GM19025 (cell line): ENCODE results near the gene CIDEB.
"Not testable (repeated sequence)": the region's sequence is repeated elsewhere in the genome, so short reads cannot be mapped to it uniquely, and the experiment has no call there.

ENCODE experiments used
- ATAC-seq: cut with Tn5 transposase; IDR thresholded peaks from one replicate; pipeline ENCODE4 v1.9.1; 2021; ENCODE audit warnings: mild to moderate bottlenecking, low read depth, moderate library complexity; ENCODE audit not compliant: unreplicated experiment

The CIDEB gene

GRCh38 chr14:24332268-24332993 lies 24.7 kb upstream of the CIDEB start:
- peak; percentile 72 for ATAC-seq

- no peak for ATAC-seq
These were observed 24.0 kb upstream of the CIDEB start for GRCh38 chr14:24331731-24332267.

GRCh38 chr14:24330973-24331674 lies 23.3 kb upstream of the CIDEB start:
- no peak for ATAC-seq

GRCh38 chr14:24329736-24330135 lies 22.0 kb upstream of the CIDEB start:
- ATAC-seq, result no peak

GRCh38 chr14:24329073-24329663 lies 21.4 kb upstream of the CIDEB start:
- no peak for ATAC-seq

GRCh38 chr14:24327914-24328313 lies 20.1 kb upstream of the CIDEB start:
- not testable (repeated sequence) for ATAC-seq

- no peak for ATAC-seq
These were observed 19.5 kb upstream of the CIDEB start for GRCh38 chr14:24327303-24327702.

- ATAC-seq, result no peak
These were observed 18.2 kb upstream of the CIDEB start for GRCh38 chr14:24325963-24326362.

GRCh38 chr14:24325041-24325530 lies 17.3 kb upstream of the CIDEB start:
- no peak for ATAC-seq

- ATAC-seq, result no peak
These were observed 16.2 kb upstream of the CIDEB start for GRCh38 chr14:24324024-24324423.

GRCh38 chr14:24323341-24323740 lies 15.6 kb upstream of the CIDEB start:
- no peak for ATAC-seq

- ATAC-seq, result no peak
These were observed 14.9 kb upstream of the CIDEB start for GRCh38 chr14:24322672-24323071.

- no peak for ATAC-seq
These were observed 13.6 kb upstream of the CIDEB start for GRCh38 chr14:24321212-24321975.

GRCh38 chr14:24317141-24317928 lies 9.6 kb upstream of the CIDEB start:
- ATAC-seq, result no peak

GRCh38 chr14:24316597-24316950 lies 8.8 kb upstream of the CIDEB start:
- no peak for ATAC-seq

GRCh38 chr14:24315807-24316596 lies 8.2 kb upstream of the CIDEB start:
- no peak for ATAC-seq

GRCh38 chr14:24315243-24315806 lies 7.5 kb upstream of the CIDEB start:
- no peak for ATAC-seq

- ATAC-seq, result no peak
These were observed 6.8 kb upstream of the CIDEB start for GRCh38 chr14:24314377-24315193.
